Measurements from ENCODE around the gene ZNF77.
A peak's percentile ranks its signal among the peaks of the same experiment; 100 is the strongest.
"Not testable (repeated sequence)": the region's sequence is repeated elsewhere in the genome, so short reads cannot be mapped to it uniquely, and the experiment has no call there.

The ZNF77 gene

DNA sequence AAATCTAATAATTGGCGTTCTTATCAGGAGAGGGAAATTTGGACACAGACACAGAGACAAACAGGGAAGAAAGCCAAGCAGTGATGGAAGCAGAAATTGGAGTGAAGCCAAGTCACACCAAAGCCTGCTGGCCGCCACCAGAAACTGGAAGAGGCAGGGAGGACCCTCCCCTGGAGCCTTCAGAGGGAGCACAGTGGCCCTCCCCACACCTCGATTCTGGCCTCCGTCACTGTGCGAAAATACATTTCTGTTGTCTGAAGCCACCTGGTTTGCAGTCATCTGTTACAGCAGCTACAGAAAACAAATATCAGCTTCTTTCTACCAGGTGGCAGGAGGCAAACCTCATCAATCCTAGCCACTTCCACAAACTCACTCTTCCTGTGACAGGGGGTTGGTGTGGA, 24.3 kb upstream of the ZNF77 start:
- H3K36me3 Mint-ChIP-seq (ENCODE audit: low read depth), result no peaks in the 10 kb centered on the region
- peak overlapping the region; percentile 54 to 87 (median 82) for H3K27ac Mint-ChIP-seq
- H3K4me1 Mint-ChIP-seq, result peaks cover 29% of the 10 kb centered on the region
- H3K9me3 Mint-ChIP-seq, result no peaks in the 10 kb centered on the region
- peaks cover 17% of the 10 kb centered on the region for H3K27me3 Mint-ChIP-seq (ENCODE audit: low read depth)
- TF ChIP-seq, protein P1, sequence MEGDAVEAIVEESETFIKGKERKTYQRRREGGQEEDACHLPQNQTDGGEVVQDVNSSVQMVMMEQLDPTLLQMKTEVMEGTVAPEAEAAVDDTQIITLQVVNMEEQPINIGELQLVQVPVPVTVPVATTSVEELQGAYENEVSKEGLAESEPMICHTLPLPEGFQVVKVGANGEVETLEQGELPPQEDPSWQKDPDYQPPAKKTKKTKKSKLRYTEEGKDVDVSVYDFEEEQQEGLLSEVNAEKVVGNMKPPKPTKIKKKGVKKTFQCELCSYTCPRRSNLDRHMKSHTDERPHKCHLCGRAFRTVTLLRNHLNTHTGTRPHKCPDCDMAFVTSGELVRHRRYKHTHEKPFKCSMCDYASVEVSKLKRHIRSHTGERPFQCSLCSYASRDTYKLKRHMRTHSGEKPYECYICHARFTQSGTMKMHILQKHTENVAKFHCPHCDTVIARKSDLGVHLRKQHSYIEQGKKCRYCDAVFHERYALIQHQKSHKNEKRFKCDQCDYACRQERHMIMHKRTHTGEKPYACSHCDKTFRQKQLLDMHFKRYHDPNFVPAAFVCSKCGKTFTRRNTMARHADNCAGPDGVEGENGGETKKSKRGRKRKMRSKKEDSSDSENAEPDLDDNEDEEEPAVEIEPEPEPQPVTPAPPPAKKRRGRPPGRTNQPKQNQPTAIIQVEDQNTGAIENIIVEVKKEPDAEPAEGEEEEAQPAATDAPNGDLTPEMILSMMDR (IDR thresholded peaks at IDR 0.05; ENCODE audit: unreplicated experiment in 3 of 3), result no peak
- H3K4me3 Mint-ChIP-seq, result peak overlapping the region in 1 of 3 experiments; percentile 36

DNA sequence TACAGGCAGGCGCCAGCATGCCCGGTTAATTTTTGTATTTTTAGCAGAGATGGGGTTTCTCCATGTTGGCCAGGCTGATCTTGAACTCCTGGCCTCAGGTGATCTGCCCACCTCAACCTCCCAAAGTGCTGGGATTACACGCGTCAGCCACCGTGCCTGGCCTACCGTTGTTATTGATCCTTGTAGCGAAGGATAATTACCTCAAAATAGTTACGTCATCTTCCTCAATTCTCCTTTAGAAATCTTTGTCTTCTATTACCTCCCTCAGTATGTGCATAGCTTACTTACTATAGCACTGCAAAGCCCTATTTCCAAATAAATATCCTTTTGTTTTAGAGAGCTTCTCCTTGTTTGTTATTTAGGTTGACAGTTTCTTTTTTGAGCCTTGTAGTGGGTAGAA, 23.2 kb upstream of the ZNF77 start:
- Mint-ChIP-seq H3K4me3 (no peak overlapping the region), H3K9me3 (no peaks in the 10 kb centered on the region), H3K36me3 (ENCODE audit: low read depth) (no peaks in the 10 kb centered on the region), H3K27me3 (ENCODE audit: low read depth) (peaks cover 6% of the 10 kb centered on the region), H3K4me1 (peaks cover 22% of the 10 kb centered on the region), H3K27ac (peak overlapping the region in 2 of 3 experiments; percentile 13 to 87)
- TF ChIP-seq, protein P1 (IDR thresholded peaks at IDR 0.05; ENCODE audit: unreplicated experiment in 3 of 3), result no peak

DNA sequence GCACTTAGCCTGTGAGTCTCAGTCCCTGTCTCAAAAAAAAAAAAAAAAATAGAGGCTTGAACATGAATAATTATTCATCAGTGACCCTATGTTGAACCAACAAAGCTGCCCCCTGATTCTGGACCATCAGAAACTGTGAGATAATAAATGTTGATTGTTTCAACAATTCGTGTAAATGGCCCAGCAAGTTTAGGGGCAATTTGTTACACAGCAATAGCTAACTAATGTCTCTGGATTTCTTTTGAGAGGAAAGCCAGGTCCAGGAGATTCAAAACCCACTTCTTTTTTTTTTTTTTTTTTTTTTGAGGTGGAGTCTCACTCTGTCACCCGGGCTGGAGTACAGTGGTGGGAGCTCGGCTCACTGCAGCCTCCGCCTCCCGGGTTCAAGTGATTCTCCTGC, 20.1 kb upstream of the ZNF77 start:
- H3K4me1 Mint-ChIP-seq, result peaks cover 18% of the 10 kb centered on the region
- H3K27ac Mint-ChIP-seq, result no peak overlapping the region
- H3K36me3 Mint-ChIP-seq (ENCODE audit: low read depth), result no peaks in the 10 kb centered on the region
- H3K27me3 Mint-ChIP-seq (ENCODE audit: low read depth), result no peaks in the 10 kb centered on the region
- no peaks in the 10 kb centered on the region for H3K9me3 Mint-ChIP-seq
- H3K4me3 Mint-ChIP-seq, result no peak overlapping the region
- TF ChIP-seq, protein P1 (IDR thresholded peaks at IDR 0.05; ENCODE audit: unreplicated experiment in 3 of 3), result no peak

DNA sequence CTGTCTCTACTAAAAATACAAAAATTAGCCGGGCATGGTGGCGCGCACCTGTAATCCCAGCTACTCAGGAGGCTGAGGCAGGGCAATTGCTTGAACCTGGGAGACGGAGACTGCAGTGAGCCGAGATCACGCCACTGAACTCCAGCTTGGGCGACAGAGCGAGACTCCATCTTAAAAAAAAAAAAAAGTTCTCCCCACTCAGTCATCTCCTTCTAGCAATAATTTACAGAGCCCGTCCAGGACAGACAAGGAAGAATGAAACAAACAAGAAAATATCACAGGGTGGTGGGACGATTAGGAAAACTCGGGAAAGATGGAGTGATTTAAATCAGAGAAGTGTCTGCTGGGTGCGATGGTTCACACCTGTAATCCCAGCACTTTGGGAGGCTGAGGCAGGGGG, 18.9 kb upstream of the ZNF77 start:
- H3K4me3 Mint-ChIP-seq, result peak overlapping the region in 1 of 3 experiments; percentile 1
- not testable (repeated sequence) for H3K36me3 Mint-ChIP-seq (ENCODE audit: low read depth); H3K9me3 Mint-ChIP-seq; H3K27me3 Mint-ChIP-seq (ENCODE audit: low read depth)
- H3K4me1 Mint-ChIP-seq, result peaks cover 12% of the 10 kb centered on the region
- peak overlapping the region in 2 of 3 experiments; percentile 41 to 59 for H3K27ac Mint-ChIP-seq

DNA sequence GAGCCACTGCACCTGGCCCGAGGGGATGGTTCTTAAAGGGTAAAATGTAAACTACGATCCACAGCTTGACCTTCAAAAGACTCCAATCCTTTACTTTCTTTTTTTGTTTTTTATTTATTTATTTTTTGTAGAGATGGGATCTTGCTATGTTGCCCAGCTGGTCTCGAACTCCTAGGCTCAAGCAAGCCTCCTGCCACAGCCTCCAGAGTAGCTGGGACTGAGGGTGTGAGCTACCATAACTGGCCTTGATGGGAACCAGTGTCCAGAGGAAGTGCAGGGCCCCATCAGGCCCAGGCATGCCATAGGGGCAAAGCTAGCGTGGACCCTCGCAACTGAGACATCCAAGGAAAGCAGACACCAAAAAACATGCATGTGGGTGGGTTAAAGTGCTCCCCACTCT, 18.4 kb upstream of the ZNF77 start:
- Mint-ChIP-seq H3K27me3 (ENCODE audit: low read depth) (peaks cover 8% of the 10 kb centered on the region), H3K36me3 (ENCODE audit: low read depth) (no peaks in the 10 kb centered on the region), H3K4me3 (no peak overlapping the region), H3K27ac (no peak overlapping the region), H3K4me1 (peaks cover 9% of the 10 kb centered on the region), H3K9me3 (no peaks in the 10 kb centered on the region)
- TF ChIP-seq, protein P1 (IDR thresholded peaks at IDR 0.05; ENCODE audit: unreplicated experiment in 3 of 3), result no peak

DNA sequence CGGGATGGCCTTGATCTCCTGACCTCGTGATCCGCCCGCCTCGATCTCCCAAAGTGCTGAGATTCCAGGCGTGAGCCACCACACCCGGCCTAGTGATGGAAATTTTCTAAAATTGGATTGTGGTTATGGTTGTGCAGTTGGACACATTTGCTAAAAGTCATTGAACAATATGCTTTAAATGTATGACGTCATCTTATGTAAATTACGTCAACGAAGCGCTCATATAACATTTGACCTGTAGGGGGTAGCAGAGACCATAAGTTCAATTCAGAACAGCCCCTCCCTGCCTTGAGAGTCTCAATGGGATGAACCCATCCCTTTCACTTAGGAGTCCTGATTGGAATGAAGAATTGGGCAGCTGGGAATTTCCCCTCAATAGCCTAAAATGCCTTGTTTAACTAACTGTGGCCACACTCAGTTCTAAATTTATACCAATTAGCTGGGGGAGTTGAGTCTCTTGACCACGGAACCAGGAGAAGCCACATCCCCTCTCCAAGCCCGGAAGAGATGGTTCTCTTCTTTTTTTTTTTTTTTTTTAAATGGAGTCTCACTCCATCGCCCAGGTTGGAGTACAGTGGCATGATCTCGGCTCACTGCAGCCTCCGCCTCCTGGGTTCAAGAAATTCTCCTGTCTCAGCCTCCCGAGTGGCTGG, 17.4 kb upstream of the ZNF77 start:
- Mint-ChIP-seq H3K36me3 (ENCODE audit: low read depth) (no peaks in the 10 kb centered on the region), H3K4me1 (peaks cover 6% of the 10 kb centered on the region), H3K27me3 (ENCODE audit: low read depth) (peaks cover 11% of the 10 kb centered on the region), H3K27ac (peak overlapping the region; percentile 42 to 53 (median 51)), H3K4me3 (peak overlapping the region in 1 of 3 experiments; percentile 19), H3K9me3 (no peaks in the 10 kb centered on the region)
- TF ChIP-seq, protein P1 (IDR thresholded peaks at IDR 0.05; ENCODE audit: unreplicated experiment in 3 of 3), result peak; percentile 77 to 79 (median 78)
